ENCODE data around the gene PDE10A. TPM values are rescaled to one million over a fixed set of nuclear protein-coding genes. Genes with fewer than 3 reads are reported as not detected.

The PDE10A gene
- total RNA-seq, 1 experiment from 2014 or later, result 1.8 TPM

DNA sequence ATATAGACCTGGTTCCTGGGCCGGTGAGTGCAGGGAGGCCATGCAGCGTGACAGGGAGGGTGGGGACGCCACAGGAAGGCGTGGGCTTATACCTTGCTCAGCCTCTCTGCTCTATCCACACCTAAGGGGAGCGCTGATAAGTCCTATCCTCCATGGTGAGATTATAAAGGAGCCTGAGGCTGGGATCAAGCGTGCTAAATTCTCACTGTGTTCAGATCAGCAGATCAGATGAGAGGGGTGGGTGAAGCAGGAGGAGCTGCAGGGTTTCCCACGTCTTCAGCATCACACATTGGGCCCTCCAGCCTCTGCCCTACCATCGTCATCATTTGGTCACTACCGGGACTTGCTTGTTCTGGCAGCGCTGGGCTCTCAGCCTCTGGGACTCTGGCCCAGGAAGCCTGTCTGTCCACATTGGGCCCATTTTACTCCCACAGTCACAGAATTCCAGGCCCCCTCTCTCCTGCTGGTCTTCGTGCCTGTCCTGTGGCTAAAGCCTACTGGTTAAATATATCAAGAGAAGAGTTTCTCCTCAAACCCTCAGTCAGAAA is 29.1 kb upstream of the PDE10A start:
- H3K4me1 Mint-ChIP-seq (ENCODE audit: insufficient read depth, unreplicated experiment), result peaks cover 9% of the 10 kb centered on the region
- POLR2A ChIA-PET, result no interaction called here
- CTCF ChIA-PET, result no interaction called here
- intact Hi-C loops (cut with micrococcal nuclease), result no loop called here
- TF ChIP-seq, protein P1, sequence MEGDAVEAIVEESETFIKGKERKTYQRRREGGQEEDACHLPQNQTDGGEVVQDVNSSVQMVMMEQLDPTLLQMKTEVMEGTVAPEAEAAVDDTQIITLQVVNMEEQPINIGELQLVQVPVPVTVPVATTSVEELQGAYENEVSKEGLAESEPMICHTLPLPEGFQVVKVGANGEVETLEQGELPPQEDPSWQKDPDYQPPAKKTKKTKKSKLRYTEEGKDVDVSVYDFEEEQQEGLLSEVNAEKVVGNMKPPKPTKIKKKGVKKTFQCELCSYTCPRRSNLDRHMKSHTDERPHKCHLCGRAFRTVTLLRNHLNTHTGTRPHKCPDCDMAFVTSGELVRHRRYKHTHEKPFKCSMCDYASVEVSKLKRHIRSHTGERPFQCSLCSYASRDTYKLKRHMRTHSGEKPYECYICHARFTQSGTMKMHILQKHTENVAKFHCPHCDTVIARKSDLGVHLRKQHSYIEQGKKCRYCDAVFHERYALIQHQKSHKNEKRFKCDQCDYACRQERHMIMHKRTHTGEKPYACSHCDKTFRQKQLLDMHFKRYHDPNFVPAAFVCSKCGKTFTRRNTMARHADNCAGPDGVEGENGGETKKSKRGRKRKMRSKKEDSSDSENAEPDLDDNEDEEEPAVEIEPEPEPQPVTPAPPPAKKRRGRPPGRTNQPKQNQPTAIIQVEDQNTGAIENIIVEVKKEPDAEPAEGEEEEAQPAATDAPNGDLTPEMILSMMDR (IDR thresholded peaks at IDR 0.05; ENCODE audit: unreplicated experiment), result no peak
- peaks cover 16% of the 10 kb centered on the region for H3K9me3 Mint-ChIP-seq (ENCODE audit: unreplicated experiment)
- H3K27ac Mint-ChIP-seq (ENCODE audit: low read depth, unreplicated experiment), result no peak overlapping the region
- H3K27me3 Mint-ChIP-seq (ENCODE audit: insufficient read depth, unreplicated experiment), result no peaks in the 10 kb centered on the region
- H3K4me3 Mint-ChIP-seq (ENCODE audit: unreplicated experiment), result no peak overlapping the region
- no peak for DNase-seq (ENCODE audit: unreplicated experiment)
- no TSS peak for BruUV-seq (replicated peaks)
- peaks cover 7% of the 10 kb centered on the region for H3K36me3 Mint-ChIP-seq (ENCODE audit: insufficient read depth, unreplicated experiment)

DNA sequence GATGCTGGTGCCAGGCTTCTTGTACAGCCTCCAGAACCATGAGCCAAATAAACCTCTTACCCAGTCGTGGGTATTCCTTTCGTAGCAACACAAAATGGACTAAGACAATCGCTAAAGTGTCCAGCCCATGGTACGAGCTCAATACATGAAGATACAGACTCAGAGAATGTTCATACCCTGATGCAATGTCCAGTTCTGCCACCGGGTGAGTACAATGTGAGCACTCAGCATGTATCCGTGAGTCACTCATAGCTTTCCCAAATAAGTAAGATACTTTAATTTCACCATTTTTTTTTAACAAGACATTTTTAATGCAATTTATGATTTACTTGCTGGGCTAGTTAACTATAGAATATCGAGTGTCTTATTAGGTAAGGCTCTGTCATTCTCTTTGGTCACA is 26.7 kb upstream of the PDE10A start:
- TF ChIP-seq, protein P1 (IDR thresholded peaks at IDR 0.05; ENCODE audit: unreplicated experiment), result no peak
- intact Hi-C loops (cut with micrococcal nuclease), result no loop called here
- POLR2A ChIA-PET, result no interaction called here
- peak; percentile 11 for DNase-seq (ENCODE audit: unreplicated experiment)
- Mint-ChIP-seq H3K36me3 (ENCODE audit: insufficient read depth, unreplicated experiment) (peaks cover 7% of the 10 kb centered on the region), H3K4me1 (ENCODE audit: insufficient read depth, unreplicated experiment) (no peaks in the 10 kb centered on the region), H3K4me3 (ENCODE audit: unreplicated experiment) (no peak overlapping the region), H3K27me3 (ENCODE audit: insufficient read depth, unreplicated experiment) (no peaks in the 10 kb centered on the region), H3K27ac (ENCODE audit: low read depth, unreplicated experiment) (no peak overlapping the region), H3K9me3 (ENCODE audit: unreplicated experiment) (peaks cover 7% of the 10 kb centered on the region)
- BruUV-seq (replicated peaks), result no TSS peak
- CTCF ChIA-PET, result no interaction called here

DNA sequence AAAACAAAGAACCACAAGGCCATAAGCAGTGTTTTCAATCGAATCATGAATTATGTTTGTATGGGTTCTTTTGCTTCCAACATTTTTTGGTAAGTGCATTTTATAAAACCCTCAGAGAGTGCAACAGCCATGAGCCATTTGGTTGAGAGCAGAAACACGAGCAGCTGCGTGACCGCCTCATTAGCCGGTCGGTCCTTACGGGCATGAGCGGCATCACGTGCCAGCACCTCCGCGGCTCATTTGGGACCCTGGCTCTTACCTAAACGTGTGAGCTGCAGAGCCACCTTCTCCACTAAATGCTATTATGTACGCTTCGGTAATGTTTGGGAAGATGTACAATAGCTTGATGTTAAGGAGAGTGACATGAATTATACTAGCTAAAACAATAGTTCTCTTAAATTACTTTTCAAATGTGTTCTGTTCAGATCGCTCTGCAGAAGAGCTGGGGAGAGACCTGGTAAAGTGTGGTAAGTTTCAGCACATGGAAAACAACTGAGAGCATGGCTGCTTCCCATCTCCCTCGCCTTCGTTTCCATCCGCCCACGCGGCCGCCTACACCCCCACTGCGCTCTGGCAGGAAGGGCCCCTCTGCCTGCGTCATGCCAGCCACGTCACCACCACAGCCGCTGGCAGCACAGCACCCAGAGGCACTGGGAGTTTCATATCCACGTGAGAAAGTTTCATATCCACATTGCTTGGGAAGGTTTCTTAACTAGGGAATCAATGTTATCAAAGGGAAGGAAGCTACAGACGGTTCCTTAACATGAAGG is 23.7 kb upstream of the PDE10A start:
- Mint-ChIP-seq H3K36me3 (ENCODE audit: insufficient read depth, unreplicated experiment) (no peaks in the 10 kb centered on the region), H3K4me3 (ENCODE audit: unreplicated experiment) (no peak overlapping the region), H3K4me1 (ENCODE audit: insufficient read depth, unreplicated experiment) (no peaks in the 10 kb centered on the region), H3K9me3 (ENCODE audit: unreplicated experiment) (peaks cover 7% of the 10 kb centered on the region), H3K27me3 (ENCODE audit: insufficient read depth, unreplicated experiment) (no peaks in the 10 kb centered on the region), H3K27ac (ENCODE audit: low read depth, unreplicated experiment) (no peak overlapping the region)
- intact Hi-C loops (cut with micrococcal nuclease), result no loop called here
- BruUV-seq (replicated peaks), result no TSS peak
- ChIA-PET POLR2A (no interaction called here), CTCF (no interaction called here)
- TF ChIP-seq, protein P1 (IDR thresholded peaks at IDR 0.05; ENCODE audit: unreplicated experiment), result no peak
- DNase-seq (ENCODE audit: unreplicated experiment), result no peak

DNA sequence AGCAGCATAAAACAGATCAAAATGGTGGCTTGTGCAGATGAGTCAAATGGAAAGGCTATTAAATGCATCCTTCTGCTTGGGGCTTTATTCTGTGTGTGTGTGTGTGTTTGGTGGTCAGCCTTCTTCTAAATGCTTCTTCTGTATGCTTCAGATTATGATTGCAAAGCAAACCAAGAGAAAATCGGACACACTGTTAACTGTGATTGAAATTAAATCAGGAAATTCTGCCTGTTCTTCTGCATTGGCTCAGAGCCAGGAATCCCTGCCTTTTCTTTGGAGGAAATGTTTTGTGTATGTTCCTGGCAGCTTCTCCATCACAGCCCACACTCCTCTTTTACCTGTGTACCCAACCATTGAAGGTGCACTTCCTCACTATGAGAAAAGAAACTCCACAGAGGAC is 22.3 kb upstream of the PDE10A start:
- Mint-ChIP-seq H3K9me3 (ENCODE audit: unreplicated experiment) (peaks cover 7% of the 10 kb centered on the region), H3K4me3 (ENCODE audit: unreplicated experiment) (no peak overlapping the region), H3K4me1 (ENCODE audit: insufficient read depth, unreplicated experiment) (no peaks in the 10 kb centered on the region), H3K27me3 (ENCODE audit: insufficient read depth, unreplicated experiment) (no peaks in the 10 kb centered on the region), H3K27ac (ENCODE audit: low read depth, unreplicated experiment) (no peak overlapping the region), H3K36me3 (ENCODE audit: insufficient read depth, unreplicated experiment) (no peaks in the 10 kb centered on the region)
- ChIA-PET CTCF (no interaction called here), POLR2A (no interaction called here)
- no peak for DNase-seq (ENCODE audit: unreplicated experiment)
- TF ChIP-seq, protein P1 (IDR thresholded peaks at IDR 0.05; ENCODE audit: unreplicated experiment), result no peak
- intact Hi-C loops (cut with micrococcal nuclease), result no loop called here
- no TSS peak for BruUV-seq (replicated peaks)

Measured in MCF 10A (cell line).